ENCODE measurements around the gene MSH2.
"Not testable (repeated sequence)": the region's sequence is repeated elsewhere in the genome, so short reads cannot be mapped to it uniquely, and the experiment has no call there.

Gene MSH2

GRCh38 chr2:47402805-47403608 is at the start of gene MSH2:
Gene MSH2 (plus strand): TSS chr2:47403156. CDS start chr2:47403192, 36 bp downstream.
- DNase-seq, result peak; percentile 80

DNA sequence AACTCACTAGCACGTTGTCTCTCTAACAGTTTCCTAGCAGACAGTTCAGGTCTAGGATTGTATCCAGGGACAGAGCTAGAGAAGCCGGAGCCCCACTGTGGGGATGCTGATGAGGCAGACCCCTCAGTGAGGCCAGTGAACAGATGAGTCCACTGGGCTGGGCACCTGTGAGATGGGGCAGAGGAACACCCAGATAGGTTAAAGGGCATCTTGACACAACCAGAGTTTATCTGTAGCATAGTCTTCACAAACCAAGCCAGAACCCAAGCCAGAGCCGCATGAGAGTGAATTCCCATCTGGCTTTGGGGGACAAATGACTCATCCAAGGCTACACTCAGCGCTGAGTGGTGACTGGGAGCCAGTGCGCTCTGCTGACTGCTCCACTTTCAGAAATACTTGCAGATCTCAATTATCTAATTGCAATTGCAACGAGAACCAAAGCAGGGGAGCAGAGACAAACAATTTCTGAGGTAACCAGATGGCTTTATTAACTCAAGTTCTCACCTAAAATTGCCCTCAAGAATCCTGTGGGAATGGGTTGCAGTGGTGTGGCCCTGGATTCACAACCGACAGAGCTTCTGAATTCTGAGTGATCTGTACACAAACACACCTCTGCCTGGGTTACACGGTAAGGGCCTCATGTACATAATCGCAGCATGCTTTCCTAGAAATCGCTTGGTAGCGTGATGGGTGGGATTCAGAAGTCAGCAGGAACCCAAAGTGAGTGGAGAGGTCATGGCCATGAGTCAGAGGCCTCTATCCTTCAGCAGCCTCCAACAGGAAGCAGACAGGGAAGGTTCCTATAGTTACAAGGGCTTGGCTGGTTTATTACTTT is 48.7 kb upstream of the MSH2 start:
- no peak for DNase-seq

DNA sequence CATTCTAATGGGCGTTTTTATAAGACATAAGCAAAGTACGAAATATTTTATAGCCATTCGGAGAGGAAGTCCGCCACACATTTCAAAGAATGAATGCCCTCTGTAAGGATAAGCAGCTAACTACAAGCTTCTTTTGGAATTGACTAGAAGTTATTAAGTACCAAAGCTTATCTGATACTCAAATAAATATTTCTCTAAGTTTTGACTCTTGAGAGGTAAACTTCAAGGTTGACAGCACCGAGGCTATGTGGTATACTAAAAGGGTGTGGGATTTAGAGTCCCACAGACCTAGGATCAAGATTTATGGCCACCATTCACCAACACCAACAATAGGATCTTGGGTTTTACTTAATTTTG is 48.1 kb upstream of the MSH2 start:
- DNase-seq, result no peak

DNA sequence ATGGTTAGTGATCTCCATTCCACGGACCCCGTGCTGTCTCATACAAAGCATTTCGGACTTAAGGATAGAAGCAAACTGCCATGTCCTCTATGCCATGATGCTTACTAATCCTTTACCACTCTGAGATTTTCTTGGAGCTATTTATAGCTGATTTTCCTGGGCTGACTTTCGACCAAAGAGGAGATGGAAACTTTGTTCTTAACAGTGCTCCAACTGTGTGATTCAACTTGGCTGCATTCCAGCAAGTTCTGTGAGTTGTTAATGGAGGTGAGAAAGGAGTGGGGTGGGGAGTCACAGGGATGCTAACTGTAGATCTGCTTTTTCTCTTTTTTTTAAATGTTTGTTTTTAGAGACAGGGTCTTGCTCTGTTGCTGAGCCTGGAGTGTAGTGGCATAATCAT is 45.5 kb upstream of the MSH2 start:
- no peak for DNase-seq

- DNase-seq, result no peak
Observed at GRCh38 chr2:47359375-47359868, 43.5 kb upstream of the MSH2 start.

DNA sequence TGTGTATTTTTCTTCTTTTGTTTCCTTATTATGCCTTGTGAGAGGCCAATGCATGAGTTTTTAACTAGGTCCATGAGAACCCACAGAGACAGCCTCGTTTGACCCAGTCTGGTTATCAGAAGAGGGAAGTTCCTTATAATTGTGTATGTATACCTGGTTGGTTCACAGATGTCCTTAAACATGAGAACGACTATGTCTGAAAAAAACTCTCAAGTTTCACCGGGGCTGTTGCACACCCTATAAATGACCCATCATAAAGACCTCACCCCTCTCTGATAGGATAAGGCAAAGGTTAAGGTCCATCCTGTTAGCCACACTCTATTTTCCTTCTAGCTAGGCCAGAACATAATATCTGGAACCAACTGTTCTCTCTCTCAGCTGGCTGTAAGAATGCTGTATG is 42.7 kb upstream of the MSH2 start:
- DNase-seq, result no peak

GRCh38 chr2:47360927-47361326 is 42.0 kb upstream of the MSH2 start:
- no peak for DNase-seq

DNA sequence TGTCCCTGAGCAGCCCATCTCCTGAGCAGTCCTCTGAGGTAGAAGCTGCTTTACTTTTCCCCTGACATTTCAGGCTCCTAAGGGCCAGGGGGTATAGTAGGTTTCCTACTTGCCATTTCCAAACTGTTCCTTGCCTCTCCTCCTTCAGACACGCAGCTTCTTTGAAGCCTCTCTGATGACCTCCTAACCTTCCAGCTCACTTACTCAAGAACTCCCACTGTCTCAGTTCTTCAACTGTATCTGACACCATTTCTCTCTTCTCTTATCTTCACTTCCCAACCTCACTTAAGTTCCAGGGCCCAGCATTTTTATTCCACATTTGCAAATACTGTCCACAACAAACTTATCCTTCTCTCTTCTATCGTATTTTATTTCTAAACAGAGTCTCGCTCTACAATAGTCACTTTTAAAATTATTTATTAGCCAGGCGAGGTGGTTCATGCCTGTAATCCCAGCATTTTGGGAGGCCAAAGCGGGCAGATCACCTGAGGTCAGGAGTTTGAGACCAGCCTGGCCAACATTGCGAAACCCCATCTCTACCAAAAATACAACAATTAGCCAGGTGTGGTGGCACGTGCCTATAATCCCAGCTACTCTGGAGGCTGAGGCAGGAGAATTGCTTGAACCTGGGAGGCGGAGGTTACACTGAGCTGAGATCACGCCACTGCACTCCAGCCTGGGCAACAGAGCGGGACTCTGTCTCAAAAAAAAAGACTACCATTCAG is 41.3 kb upstream of the MSH2 start:
- not testable (repeated sequence) for DNase-seq

GRCh38 chr2:47373747-47374146 is 29.2 kb upstream of the MSH2 start:
- no peak for DNase-seq

DNA sequence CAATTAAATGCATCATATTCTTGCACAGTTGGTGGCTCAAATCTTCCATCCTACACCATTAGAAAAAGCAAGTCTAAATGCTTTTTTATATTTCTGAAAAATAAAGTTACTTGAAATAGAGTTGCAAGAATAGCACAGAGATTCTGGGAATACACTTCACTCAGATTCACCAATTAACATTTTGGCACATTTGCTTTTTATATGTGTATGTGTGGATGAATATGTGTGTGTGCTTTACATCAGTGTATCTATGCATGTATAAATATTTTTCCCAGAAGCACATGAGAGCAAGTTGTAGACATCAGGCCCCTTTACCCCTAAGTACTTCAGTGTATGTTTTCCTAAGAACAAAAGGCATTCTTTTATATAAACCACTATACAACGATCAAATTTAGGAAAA is 27.6 kb upstream of the MSH2 start:
- no peak for DNase-seq

DNA sequence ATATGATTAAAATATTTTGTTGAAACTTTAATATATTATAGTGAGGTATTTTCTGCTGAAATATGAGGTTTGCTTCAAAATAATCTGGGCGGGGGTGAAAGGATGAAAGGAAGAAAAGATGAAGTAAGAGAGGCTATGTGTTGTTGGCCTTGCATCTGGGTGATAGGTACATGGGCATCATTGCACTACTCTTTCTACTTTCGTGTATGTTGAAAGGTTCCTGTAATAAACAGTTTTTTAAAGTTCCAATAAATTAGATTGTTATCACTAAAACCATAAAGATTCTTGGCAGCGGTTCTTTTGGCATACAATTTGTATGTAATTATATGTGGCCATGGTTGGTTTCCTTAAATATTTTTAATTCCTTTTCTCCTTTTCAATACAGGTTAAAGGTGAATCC is 23.6 kb upstream of the MSH2 start:
- DNase-seq, result no peak

DNA sequence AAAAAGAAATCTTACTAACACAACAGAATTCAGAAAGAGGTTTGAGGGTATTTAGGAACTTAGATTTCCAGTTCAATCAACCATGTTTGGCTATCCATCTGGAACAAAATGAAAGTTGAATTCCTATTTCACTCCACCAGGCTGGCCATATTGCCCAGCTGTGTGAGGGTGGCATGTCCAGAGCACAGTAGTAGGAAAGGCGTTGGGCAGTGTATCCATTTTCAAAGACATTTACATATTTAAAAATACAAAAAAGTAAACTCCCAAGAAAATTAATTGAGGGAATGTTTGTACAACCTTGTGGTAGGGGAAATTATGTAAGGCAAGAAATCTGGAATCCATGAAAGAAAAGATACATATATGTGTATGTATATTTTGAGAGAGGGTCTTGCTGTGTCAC is 21.5 kb upstream of the MSH2 start:
- DNase-seq, result no peak

DNA sequence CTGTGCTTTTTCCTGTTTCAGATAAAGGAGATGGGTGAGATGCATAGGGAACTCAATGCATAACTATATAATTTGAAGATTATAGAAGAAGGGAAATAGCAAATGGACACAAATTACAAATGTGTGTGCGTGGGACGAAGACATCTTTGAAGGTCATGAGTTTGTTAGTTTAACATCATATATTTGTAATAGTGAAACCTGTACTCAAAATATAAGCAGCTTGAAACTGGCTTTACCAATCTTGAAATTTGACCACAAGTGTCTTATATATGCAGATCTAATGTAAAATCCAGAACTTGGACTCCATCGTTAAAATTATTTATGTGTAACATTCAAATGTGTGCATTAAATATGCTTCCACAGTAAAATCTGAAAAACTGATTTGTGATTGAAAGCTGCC is 16.4 kb upstream of the MSH2 start:
- DNase-seq, result no peak

GRCh38 chr2:47388888-47389287 is 14.1 kb upstream of the MSH2 start:
- DNase-seq, result no peak

GRCh38 chr2:47389692-47390091 is 13.3 kb upstream of the MSH2 start:
- DNase-seq, result no peak

GRCh38 chr2:47401789-47402554 is 984 bp upstream of the MSH2 start:
- no peak for DNase-seq

DNA sequence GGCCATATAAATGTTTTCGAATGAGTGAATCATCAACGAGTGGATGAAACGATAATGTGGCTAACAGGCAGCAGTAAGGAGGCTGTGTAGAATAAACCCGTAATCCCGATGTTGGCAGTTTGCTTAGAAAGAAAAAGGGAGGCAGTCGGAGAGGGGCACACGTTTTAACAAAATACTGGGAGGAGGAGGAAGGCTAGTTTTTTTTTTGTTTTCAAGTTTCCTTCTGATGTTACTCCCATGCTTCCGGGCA is 476 bp upstream of the MSH2 start:
- DNase-seq, result no peak

- DNase-seq, result no peak
Observed at GRCh38 chr2:47403609-47404193, 745 bp downstream of the MSH2 start.

DNA sequence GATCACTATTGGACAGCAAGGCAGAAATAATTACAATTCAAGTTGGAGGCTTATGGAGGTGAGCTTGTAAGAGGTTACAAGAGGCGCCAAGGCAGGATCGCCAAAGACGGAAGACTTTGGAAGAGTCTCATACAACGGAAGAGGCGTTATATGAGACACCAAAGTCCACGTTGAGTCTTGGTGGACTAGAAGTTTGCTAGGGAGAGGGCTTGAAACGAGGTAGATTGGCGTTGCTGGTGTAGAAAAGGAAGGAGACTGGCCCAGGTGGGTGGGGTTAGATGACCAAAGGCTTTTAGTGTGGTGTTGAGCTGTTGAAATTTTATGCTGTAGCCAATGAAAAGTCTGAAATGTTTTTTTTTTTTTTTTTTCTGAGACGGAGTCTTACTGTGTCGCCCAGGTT is 1.4 kb downstream of the MSH2 start:
- DNase-seq, result no peak

DNA sequence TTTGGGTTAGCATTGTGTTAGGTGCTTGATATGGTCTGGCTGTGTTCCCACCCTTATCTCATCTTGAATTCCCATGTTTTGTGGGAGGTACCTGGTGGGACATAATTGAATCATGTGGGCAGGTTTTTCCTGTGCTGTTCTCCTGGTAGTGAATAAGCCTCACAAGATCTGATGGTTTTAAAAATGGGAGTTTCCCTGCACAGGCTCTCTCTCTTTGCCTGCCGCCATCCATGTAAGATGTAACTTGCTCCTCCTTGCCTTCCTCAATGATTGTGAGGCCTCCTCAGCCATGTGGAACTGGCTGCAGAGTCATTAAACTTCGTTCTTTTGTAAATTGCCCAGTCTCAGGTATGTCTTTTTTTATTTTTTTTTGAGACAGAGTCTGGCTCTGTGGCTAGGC is 2.8 kb downstream of the MSH2 start:
- DNase-seq, result no peak

GRCh38 chr2:47406649-47407330 is 3.8 kb downstream of the MSH2 start:
- DNase-seq, result not testable (repeated sequence)

DNA sequence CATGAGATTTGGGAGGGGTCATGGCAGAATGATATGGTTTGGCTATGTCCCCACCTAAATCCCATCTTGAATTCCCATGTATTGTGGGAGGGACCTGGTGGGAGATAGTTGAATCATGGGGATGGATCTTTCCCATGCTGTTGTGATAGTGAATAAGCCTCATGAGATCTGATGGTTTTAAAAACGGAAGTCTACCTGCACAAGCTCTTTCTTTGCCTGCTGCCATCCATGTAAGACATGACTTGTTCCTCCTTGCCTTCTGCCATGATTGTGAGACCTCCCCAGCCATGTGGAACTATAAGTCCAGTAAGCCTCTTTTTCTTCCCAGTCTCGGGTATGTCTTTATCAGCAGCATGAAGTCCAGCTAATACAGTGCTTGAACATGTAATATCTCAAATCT is 5.0 kb downstream of the MSH2 start:
- DNase-seq, result not testable (repeated sequence)

Data from amniotic stem cell (primary cell).